GM12878 (cell line): ENCODE measurements around the gene ATXN8OS. TPM values are rescaled to one million over a fixed set of nuclear protein-coding genes. Genes with fewer than 3 reads are reported as not detected.

Experiments used
- ATAC-seq: fragments of 200-7000 bp; cut with Tn5 transposase; 3 replicates; pipeline ENCODE4 v1.9.1; 2020; ENCODE audit warnings: mild to moderate bottlenecking, moderate library complexity
- BruUV-seq: library from RNA; stranded (reverse); fragments of 400-500 nt; replicated peaks from 2 replicates; lab custom pipeline; 2021; lab: Mats Ljungman, UMichigan
- CTCF ChIA-PET: fragments of 300-600 bp; sonication (Branson Sonifier 250); formaldehyde crosslinking; extraction: SDS; loops from one replicate; lab custom pipeline; 2021; ENCODE audit warnings: inconsistent platforms; lab: Yijun Ruan, JAX
- POLR2A ChIA-PET: fragments of 350-600 bp; formaldehyde crosslinking; extraction: SDS; loops from one replicate; lab custom pipeline; 2021; ENCODE audit warnings: inconsistent platforms; lab: Charles Lee
- RAD21 ChIA-PET: fragments of 300-600 bp; sonication (Branson Sonifier 250); formaldehyde crosslinking; loops from one replicate; lab custom pipeline; 2023; ENCODE audit warnings: antibody characterized with exemption; ENCODE audit not compliant: unreplicated experiment; lab: Charles Lee
- SMC1A ChIA-PET: fragments of 300-600 bp; sonication (Branson Sonifier 250); formaldehyde crosslinking; loops from one replicate; lab custom pipeline; 2023; ENCODE audit not compliant: unreplicated experiment, uncharacterized antibody; lab: Charles Lee
- DNase-seq: peaks from one replicate; pipeline ENCODE4 v3.0.0-alpha.2; 2011; ENCODE audit warnings: low read depth, low spot score
- FAIRE-seq: peaks from 3 replicates; lab custom pipeline; 2011; peaks lifted over from hg19 to GRCh38; lab: Jason Lieb, UNC
- H2AFZ ChIP-seq: 2 replicates; pipeline ENCODE4 v1.6.0; 2011; ENCODE audit warnings: low read depth, low read length, control low read depth; ENCODE audit not compliant: control insufficient read depth
- H3K27ac ChIP-seq: 2 replicates; pipeline ENCODE4 v1.5.1; 2011; ENCODE audit warnings: control low read depth; ENCODE audit not compliant: control insufficient read depth, insufficient read depth
- H3K27me3 ChIP-seq, 2 experiments: replicated peaks in 1 of 2; 2 replicates each; pipeline versions ENCODE4 v1.6.0 to v1.6.1; 2011; ENCODE audit warnings: low read length in 1 of 2; ENCODE audit not compliant: control insufficient read depth in 2 of 2, insufficient read depth in 2 of 2
- H3K36me3 ChIP-seq, 2 experiments: 2 replicates each; pipeline ENCODE4 v1.5.1; 2011; ENCODE audit warnings: low read length in 1 of 2; ENCODE audit not compliant: control insufficient read depth in 2 of 2, insufficient read depth in 2 of 2
- H3K4me1 ChIP-seq: 2 replicates; pipeline ENCODE4 v1.6.1; 2011; ENCODE audit warnings: mild to moderate bottlenecking, low read length, moderate library complexity, mixed read lengths; ENCODE audit not compliant: control insufficient read depth, insufficient read depth
- H3K4me2 ChIP-seq: 2 replicates; pipeline ENCODE4 v1.6.0; 2011; ENCODE audit warnings: control low read depth; ENCODE audit not compliant: control insufficient read depth, insufficient read depth
- H3K4me3 ChIP-seq: fragments of 200-600 bp; sonication (generic); 2 replicates; pipeline ENCODE4 v1.5.1; 2016
- H3K79me2 ChIP-seq: 2 replicates; pipeline ENCODE4 v1.6.0; 2011; ENCODE audit warnings: low read length; ENCODE audit not compliant: control insufficient read depth, insufficient read depth
- H3K9ac ChIP-seq: 2 replicates; pipeline ENCODE4 v1.8.0; 2011; ENCODE audit warnings: low read length, control low read depth, mixed read lengths; ENCODE audit not compliant: control insufficient read depth, insufficient read depth
- H3K9me3 ChIP-seq: replicated peaks from 3 replicates; pipeline ENCODE4 v1.5.1; 2011; ENCODE audit warnings: mild to moderate bottlenecking, low read length; ENCODE audit not compliant: control insufficient read depth, insufficient read depth
- H4K20me1 ChIP-seq: 2 replicates; pipeline ENCODE4 v1.6.0; 2011; ENCODE audit not compliant: control insufficient read depth, insufficient read depth
- ETV6 ChIP-seq, 2 experiments: fragments of 450-650 bp in 1 of 2; IDR thresholded peaks in 1 of 2; conservative IDR thresholded peaks in 1 of 2; 2 replicates each; pipeline ENCODE4 v1.6.1; 2014; ENCODE audit warnings: antibody characterized with exemption in 1 of 2, borderline replicate concordance in 1 of 2, low read depth in 1 of 2, mild to moderate bottlenecking in 1 of 2, moderate library complexity in 1 of 2
- KDM1A ChIP-seq: fragments of 200-600 bp; sonication (generic); IDR thresholded peaks from 2 replicates; pipeline ENCODE4 v1.6.1; 2016; ENCODE audit warnings: borderline replicate concordance
- MYB ChIP-seq: fragments of 150-350 bp; IDR thresholded peaks from 2 replicates; pipeline ENCODE4 v1.6.1; 2014; ENCODE audit warnings: mild to moderate bottlenecking, low read depth, low read length, borderline replicate concordance
- NFXL1 ChIP-seq: fragments of 450-650 bp; IDR thresholded peaks from 2 replicates; pipeline ENCODE4 v1.6.1; 2017; ENCODE audit warnings: antibody characterized with exemption, mild to moderate bottlenecking, borderline replicate concordance
- POLR2AphosphoS5 ChIP-seq: IDR thresholded peaks from 2 replicates; pipeline ENCODE4 v1.6.1; 2011; ENCODE audit warnings: mild to moderate bottlenecking, low read length, inconsistent platforms
- SMAD1 ChIP-seq: fragments of 450-650 bp; IDR thresholded peaks from 2 replicates; pipeline ENCODE4 v1.6.1; 2018; ENCODE audit warnings: mild to moderate bottlenecking, low read depth; ENCODE audit not compliant: partially characterized antibody
- SMARCA5 ChIP-seq: fragments of 450-650 bp; IDR thresholded peaks from 2 replicates; pipeline ENCODE4 v1.6.1; 2017; ENCODE audit warnings: mild to moderate bottlenecking
- SMC3 ChIP-seq: IDR thresholded peaks from 2 replicates; pipeline ENCODE4 v1.6.1; 2011; ENCODE audit warnings: low read length, improper control_type of control experiment, borderline replicate concordance
- ZBTB40 ChIP-seq: fragments of 450-650 bp; IDR thresholded peaks from 2 replicates; pipeline ENCODE4 v1.6.1; 2016; ENCODE audit warnings: mild to moderate bottlenecking, moderate library complexity, borderline replicate concordance
- ZZZ3 ChIP-seq: IDR thresholded peaks from 2 replicates; pipeline ENCODE4 v1.6.1; 2011; ENCODE audit warnings: low read depth; ENCODE audit not compliant: control insufficient read depth, insufficient read length
- WGBS: methylation state at CpG from one replicate; pipeline ENCODE4 v1.1.6; 2016; ENCODE audit warnings: low lambda C conversion rate; ENCODE audit not compliant: insufficient replicate concordance, insufficient coverage; ENCODE audit errors: missing lambda C conversion rate; 5-methylcytosine and 5-hydroxymethylcytosine counted together
- in situ Hi-C: fragments of 300-500 bp; cut with MboI; formaldehyde crosslinking; loops from 9 replicates; pipeline ENCODE4 v1.14.3; 2018; ENCODE audit warnings: mixed read lengths
- intact Hi-C: fragments of 100-400 bp; cut with micrococcal nuclease; formaldehyde crosslinking; loops from one replicate; pipeline ENCODE4 v1.14.2; 2022; ENCODE audit not compliant: unreplicated experiment
- polyA plus RNA-seq, 11 experiments: library from polyadenylated mRNA; depleted of rRNA in 4 of 11; unstranded in 6 of 11; stranded (reverse) in 5 of 11; fragments of >200 nt; fragmentation: Nextera tagmentation in 4 of 11; fragmentation: Illumina TruSeq in 1 of 11; extraction: Ambion mirVana in 4 of 11; extraction: Trizol in 1 of 11; gene quantifications; 1 replicate in 1 of 11; 2 replicates in 10 of 11; pipeline versions ENCODE4 v1.2.1 to v1.2.3, GENCODE V29; 2011 to 2016; ENCODE audit warnings: inconsistent platforms in 2 of 11, missing spikeins in 2 of 11, low read depth in 1 of 11
- total RNA-seq, 4 experiments: library from RNA; depleted of rRNA in 3 of 4; stranded (reverse); fragments of >200 nt in 3 of 4; fragmentation: Illumina TruSeq in 1 of 4; extraction: Trizol in 1 of 4; gene quantifications; 2 replicates each; pipeline versions ENCODE4 v1.2.1 to v1.2.3, GENCODE V29; 2013 to 2021
- TF ChIP-seq, protein P1 (sequence below): IDR thresholded peaks from 2 replicates; pipeline ENCODE4 v1.6.1; 2011; ENCODE audit warnings: low read depth, low read length, improper control_type of control experiment, borderline replicate concordance
- TF ChIP-seq, protein P2 (sequence below): IDR thresholded peaks from 2 replicates; pipeline ENCODE4 v1.6.1; 2012; ENCODE audit warnings: improper control_type of control experiment, low read depth, low read length; ENCODE audit not compliant: insufficient replicate concordance

ATXN8OS gene
- total and polyA plus RNA-seq, 10 of the 15 experiments (the other 5 are each of a cell fraction or from before 2014, with no cell fraction given), result not detected

DNA sequence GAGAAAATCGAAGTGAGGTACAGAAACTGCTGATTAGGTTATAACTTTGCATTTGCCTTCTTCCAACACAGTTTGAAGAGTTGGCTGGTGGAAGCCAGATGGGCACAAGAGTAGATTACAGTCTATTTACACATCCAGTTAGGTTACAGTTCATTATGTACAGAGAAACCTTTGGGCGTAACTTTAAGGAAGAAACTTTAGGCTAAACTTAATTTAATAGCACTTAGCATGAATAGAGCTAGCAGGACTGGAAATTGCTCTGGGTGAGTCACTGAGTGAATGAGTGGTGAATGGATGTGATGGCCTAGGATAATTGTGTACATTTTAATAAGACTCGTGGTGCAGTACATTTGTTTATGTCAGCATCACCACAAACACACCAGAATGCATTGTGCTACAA is 63.5 kb downstream of the ATXN8OS start (continued):
- TF ChIP-seq KDM1A, result no peak
- no peak for TF ChIP-seq POLR2AphosphoS5
- TF ChIP-seq ZZZ3, result no peak
- TF ChIP-seq, protein P1, sequence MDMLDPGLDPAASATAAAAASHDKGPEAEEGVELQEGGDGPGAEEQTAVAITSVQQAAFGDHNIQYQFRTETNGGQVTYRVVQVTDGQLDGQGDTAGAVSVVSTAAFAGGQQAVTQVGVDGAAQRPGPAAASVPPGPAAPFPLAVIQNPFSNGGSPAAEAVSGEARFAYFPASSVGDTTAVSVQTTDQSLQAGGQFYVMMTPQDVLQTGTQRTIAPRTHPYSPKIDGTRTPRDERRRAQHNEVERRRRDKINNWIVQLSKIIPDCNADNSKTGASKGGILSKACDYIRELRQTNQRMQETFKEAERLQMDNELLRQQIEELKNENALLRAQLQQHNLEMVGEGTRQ, result no peak

DNA sequence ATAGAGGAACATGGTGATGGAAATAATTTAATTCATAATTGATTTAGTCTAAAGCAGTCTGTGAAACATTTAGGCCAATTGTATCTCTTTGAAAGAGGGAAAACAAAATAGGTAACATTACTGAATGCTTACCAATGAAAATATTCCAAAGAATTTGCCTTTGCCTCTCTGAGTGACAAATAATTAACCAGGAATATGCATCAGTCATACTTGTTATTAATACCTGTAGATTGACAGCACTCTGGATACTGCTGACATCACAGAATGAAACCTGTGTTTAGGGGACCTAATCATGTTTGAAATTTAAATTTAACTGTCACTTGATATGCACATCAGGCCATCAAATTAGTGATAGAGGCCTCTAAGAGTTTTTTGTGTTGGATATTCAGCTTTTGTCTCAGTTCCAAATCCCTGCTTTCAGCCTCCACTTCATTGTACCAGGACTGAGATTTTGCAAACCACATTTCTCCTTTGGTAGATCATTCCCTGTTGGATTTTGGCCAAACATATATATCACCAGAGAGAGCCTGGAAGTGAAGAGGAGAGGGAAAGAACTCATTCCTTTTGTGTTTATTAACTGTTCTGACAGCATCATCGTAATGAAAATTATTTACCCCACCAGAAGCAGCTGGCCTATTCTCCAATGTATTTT is 65.4 kb downstream of the ATXN8OS start:
- Histone ChIP-seq H3K4me3 (no peak overlapping the region), H3K27me3 (no peaks in the 10 kb centered on the region), H3K36me3 (no peaks in the 10 kb centered on the region), H3K79me2 (no peaks in the 10 kb centered on the region), H4K20me1 (no peaks in the 10 kb centered on the region), H2AFZ (no peak overlapping the region), H3K9ac (no peak overlapping the region), H3K4me2 (no peak overlapping the region), H3K4me1 (no peaks in the 10 kb centered on the region), H3K27ac (no peak overlapping the region), H3K9me3 (no peaks in the 10 kb centered on the region)
- in situ Hi-C loops, result no loop called here
- BruUV-seq, result no TSS peak
- ChIA-PET CTCF (no interaction called here), RAD21 (no interaction called here), POLR2A (no interaction called here), SMC1A (no interaction called here)
- WGBS, result 0% methylated on average over 1 of the region's 1 CpG
- DNase-seq (no peak), FAIRE-seq (no peak), ATAC-seq (no peak)
- intact Hi-C loops, result no loop called here
- no peak for TF ChIP-seq SMC3
- TF ChIP-seq NFXL1, result no peak
- TF ChIP-seq SMARCA5, result no peak
- TF ChIP-seq ETV6 (conservative IDR thresholded peaks at IDR 0.05 in 1 of 2, IDR thresholded peaks at IDR 0.05 in 1 of 2; ENCODE audit: borderline replicate concordance in 1 of 2, low read depth in 1 of 2), result no peak
- no peak for TF ChIP-seq SMAD1
- TF ChIP-seq, protein P2, sequence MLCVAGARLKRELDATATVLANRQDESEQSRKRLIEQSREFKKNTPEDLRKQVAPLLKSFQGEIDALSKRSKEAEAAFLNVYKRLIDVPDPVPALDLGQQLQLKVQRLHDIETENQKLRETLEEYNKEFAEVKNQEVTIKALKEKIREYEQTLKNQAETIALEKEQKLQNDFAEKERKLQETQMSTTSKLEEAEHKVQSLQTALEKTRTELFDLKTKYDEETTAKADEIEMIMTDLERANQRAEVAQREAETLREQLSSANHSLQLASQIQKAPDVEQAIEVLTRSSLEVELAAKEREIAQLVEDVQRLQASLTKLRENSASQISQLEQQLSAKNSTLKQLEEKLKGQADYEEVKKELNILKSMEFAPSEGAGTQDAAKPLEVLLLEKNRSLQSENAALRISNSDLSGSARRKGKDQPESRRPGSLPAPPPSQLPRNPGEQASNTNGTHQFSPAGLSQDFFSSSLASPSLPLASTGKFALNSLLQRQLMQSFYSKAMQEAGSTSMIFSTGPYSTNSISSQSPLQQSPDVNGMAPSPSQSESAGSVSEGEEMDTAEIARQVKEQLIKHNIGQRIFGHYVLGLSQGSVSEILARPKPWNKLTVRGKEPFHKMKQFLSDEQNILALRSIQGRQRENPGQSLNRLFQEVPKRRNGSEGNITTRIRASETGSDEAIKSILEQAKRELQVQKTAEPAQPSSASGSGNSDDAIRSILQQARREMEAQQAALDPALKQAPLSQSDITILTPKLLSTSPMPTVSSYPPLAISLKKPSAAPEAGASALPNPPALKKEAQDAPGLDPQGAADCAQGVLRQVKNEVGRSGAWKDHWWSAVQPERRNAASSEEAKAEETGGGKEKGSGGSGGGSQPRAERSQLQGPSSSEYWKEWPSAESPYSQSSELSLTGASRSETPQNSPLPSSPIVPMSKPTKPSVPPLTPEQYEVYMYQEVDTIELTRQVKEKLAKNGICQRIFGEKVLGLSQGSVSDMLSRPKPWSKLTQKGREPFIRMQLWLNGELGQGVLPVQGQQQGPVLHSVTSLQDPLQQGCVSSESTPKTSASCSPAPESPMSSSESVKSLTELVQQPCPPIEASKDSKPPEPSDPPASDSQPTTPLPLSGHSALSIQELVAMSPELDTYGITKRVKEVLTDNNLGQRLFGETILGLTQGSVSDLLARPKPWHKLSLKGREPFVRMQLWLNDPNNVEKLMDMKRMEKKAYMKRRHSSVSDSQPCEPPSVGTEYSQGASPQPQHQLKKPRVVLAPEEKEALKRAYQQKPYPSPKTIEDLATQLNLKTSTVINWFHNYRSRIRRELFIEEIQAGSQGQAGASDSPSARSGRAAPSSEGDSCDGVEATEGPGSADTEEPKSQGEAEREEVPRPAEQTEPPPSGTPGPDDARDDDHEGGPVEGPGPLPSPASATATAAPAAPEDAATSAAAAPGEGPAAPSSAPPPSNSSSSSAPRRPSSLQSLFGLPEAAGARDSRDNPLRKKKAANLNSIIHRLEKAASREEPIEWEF, result no peak
- no peak for TF ChIP-seq ZBTB40
- TF ChIP-seq MYB, result no peak
